GM23338 (cell line): ENCODE results near the gene C2orf81. TPM values are rescaled to one million over a fixed set of nuclear protein-coding genes. Genes with fewer than 3 reads are reported as not detected.

Experiments
- ATAC-seq: fragments of 200-7000 bp; cut with Tn5 transposase; 3 replicates; pipeline ENCODE4 v1.9.1; 2020
- DNase-seq: peaks from one replicate; pipeline ENCODE4 v3.0.0-alpha.2; 2015; ENCODE audit warnings: low spot score
- H2AFZ ChIP-seq: fragments of 200-600 bp; sonication (generic); 2 replicates; pipeline ENCODE4 v1.8.0; 2016; ENCODE audit warnings: antibody characterized with exemption, mild to moderate bottlenecking, moderate library complexity
- H3F3A ChIP-seq: fragments of 200-600 bp; sonication (generic); replicated peaks from 2 replicates; pipeline ENCODE4 v1.8.0; 2017; ENCODE audit warnings: antibody characterized with exemption, mixed run types, low read depth
- H3K27ac ChIP-seq: fragments of 200-600 bp; sonication (generic); 2 replicates; pipeline ENCODE4 v1.6.1; 2016; ENCODE audit warnings: low read depth
- H3K27me3 ChIP-seq: fragments of 200-600 bp; sonication (generic); 2 replicates; pipeline ENCODE4 v1.8.0; 2016; ENCODE audit warnings: mild to moderate bottlenecking, mixed run types, moderate library complexity; ENCODE audit not compliant: insufficient read depth
- H3K36me3 ChIP-seq: fragments of 200-600 bp; sonication (generic); 2 replicates; pipeline ENCODE4 v1.8.0; 2016; ENCODE audit warnings: mild to moderate bottlenecking; ENCODE audit not compliant: insufficient read depth
- H3K4me1 ChIP-seq: fragments of 200-600 bp; sonication (generic); 2 replicates; pipeline ENCODE4 v1.8.0; 2016; ENCODE audit warnings: mild to moderate bottlenecking, moderate library complexity; ENCODE audit not compliant: insufficient read depth
- H3K4me2 ChIP-seq: fragments of 200-600 bp; sonication (generic); 2 replicates; pipeline ENCODE4 v1.7.1; 2017; ENCODE audit warnings: mixed run types
- H3K4me3 ChIP-seq: fragments of 200-600 bp; sonication (generic); 2 replicates; pipeline ENCODE4 v1.6.1; 2016; ENCODE audit warnings: mixed run types
- H3K79me2 ChIP-seq: fragments of 200-600 bp; sonication (generic); replicated peaks from 2 replicates; pipeline ENCODE4 v1.8.0; 2017; ENCODE audit warnings: mild to moderate bottlenecking; ENCODE audit not compliant: insufficient read depth
- H3K9me2 ChIP-seq: fragments of 200-600 bp; sonication (generic); 2 replicates; pipeline ENCODE4 v1.8.0; 2017; ENCODE audit not compliant: insufficient read depth
- H4K20me1 ChIP-seq: fragments of 200-600 bp; sonication (generic); replicated peaks from 2 replicates; pipeline ENCODE4 v1.8.0; 2017; ENCODE audit warnings: mild to moderate bottlenecking; ENCODE audit not compliant: insufficient read depth
- H3K27ac Mint-ChIP-seq: 2 replicates; pipeline ENCODE4 v1.8.0; 2020; ENCODE audit warnings: inconsistent platforms, mild to moderate bottlenecking, moderate library complexity, mixed read lengths
- H3K27me3 Mint-ChIP-seq: 3 replicates; pipeline ENCODE4 v1.8.0; 2022; ENCODE audit warnings: low read depth, mild to moderate bottlenecking, moderate library complexity, mixed read lengths, inconsistent platforms; ENCODE audit not compliant: insufficient read depth, poor library complexity
- H3K36me3 Mint-ChIP-seq: 3 replicates; pipeline ENCODE4 v1.8.0; 2021; ENCODE audit warnings: low read depth, mild to moderate bottlenecking, inconsistent platforms, moderate library complexity, mixed read lengths
- H3K4me1 Mint-ChIP-seq: 3 replicates; pipeline ENCODE4 v1.8.0; 2020; ENCODE audit warnings: mild to moderate bottlenecking, inconsistent platforms, mixed read lengths
- H3K4me3 Mint-ChIP-seq: 3 replicates; pipeline ENCODE4 v1.8.0; 2021; ENCODE audit warnings: moderate library complexity, mild to moderate bottlenecking, inconsistent platforms, mixed read lengths
- H3K9me3 Mint-ChIP-seq: 3 replicates; pipeline ENCODE4 v1.8.0; 2020; ENCODE audit warnings: moderate library complexity, mild to moderate bottlenecking, inconsistent platforms, mixed read lengths
- CREB1 ChIP-seq: fragments of 250-450 bp; sonication (Bioruptor Pico); IDR thresholded peaks from 2 replicates; pipeline ENCODE4 v1.5.0; 2020; ENCODE audit warnings: low read depth, mild to moderate bottlenecking, moderate library complexity
- POLR2AphosphoS5 ChIP-seq: IDR thresholded peaks from 2 replicates; pipeline ENCODE4 v1.6.1; 2016; ENCODE audit warnings: antibody characterized with exemption, low read depth
- STAT1 ChIP-seq: IDR thresholded peaks from one replicate; pipeline ENCODE4 v1.6.1; 2016; ENCODE audit warnings: antibody characterized with exemption; ENCODE audit not compliant: unreplicated experiment
- ZNF114 ChIP-seq: fragments of 250-450 bp; sonication (Bioruptor Pico); IDR thresholded peaks from 2 replicates; pipeline ENCODE4 v1.5.0; 2020; ENCODE audit warnings: mild to moderate bottlenecking, moderate library complexity
- polyA plus RNA-seq: library from polyadenylated mRNA; unstranded; fragments of >200 nt; fragmentation: Nextera tagmentation; extraction: Ambion mirVana; gene quantifications from 2 replicates; pipeline ENCODE4 v1.2.1, GENCODE V29; 2016
- total RNA-seq: library from RNA; depleted of rRNA; stranded (reverse); fragments of >200 nt; shearing (Covaris generic); gene quantifications from 2 replicates; pipeline ENCODE4 v1.2.3, GENCODE V29; 2014
- TF ChIP-seq, protein P1 (sequence below): IDR thresholded peaks from 2 replicates; pipeline ENCODE4 v1.6.1; 2016; ENCODE audit warnings: antibody characterized with exemption
- TF ChIP-seq, protein P2 (sequence below): fragments of 250-450 bp; sonication (Bioruptor Pico); IDR thresholded peaks from 2 replicates; pipeline ENCODE4 v1.5.0; 2020; ENCODE audit warnings: mild to moderate bottlenecking, moderate library complexity
- TF ChIP-seq, protein P3 (sequence below), 2 experiments: fragments of 200-600 bp in 1 of 2; sonication (generic) in 1 of 2; conservative IDR thresholded peaks; 2 replicates each; pipeline versions ENCODE4 v1.5.1 to v1.6.1; 2016 to 2017; ENCODE audit warnings: antibody characterized with exemption in 2 of 2, low read depth in 2 of 2, mild to moderate bottlenecking in 2 of 2, moderate library complexity in 1 of 2

The C2orf81 gene
- total and polyA plus RNA-seq, 2 experiments from 2014 or later: 3.8 to 4.6 TPM

DNA sequence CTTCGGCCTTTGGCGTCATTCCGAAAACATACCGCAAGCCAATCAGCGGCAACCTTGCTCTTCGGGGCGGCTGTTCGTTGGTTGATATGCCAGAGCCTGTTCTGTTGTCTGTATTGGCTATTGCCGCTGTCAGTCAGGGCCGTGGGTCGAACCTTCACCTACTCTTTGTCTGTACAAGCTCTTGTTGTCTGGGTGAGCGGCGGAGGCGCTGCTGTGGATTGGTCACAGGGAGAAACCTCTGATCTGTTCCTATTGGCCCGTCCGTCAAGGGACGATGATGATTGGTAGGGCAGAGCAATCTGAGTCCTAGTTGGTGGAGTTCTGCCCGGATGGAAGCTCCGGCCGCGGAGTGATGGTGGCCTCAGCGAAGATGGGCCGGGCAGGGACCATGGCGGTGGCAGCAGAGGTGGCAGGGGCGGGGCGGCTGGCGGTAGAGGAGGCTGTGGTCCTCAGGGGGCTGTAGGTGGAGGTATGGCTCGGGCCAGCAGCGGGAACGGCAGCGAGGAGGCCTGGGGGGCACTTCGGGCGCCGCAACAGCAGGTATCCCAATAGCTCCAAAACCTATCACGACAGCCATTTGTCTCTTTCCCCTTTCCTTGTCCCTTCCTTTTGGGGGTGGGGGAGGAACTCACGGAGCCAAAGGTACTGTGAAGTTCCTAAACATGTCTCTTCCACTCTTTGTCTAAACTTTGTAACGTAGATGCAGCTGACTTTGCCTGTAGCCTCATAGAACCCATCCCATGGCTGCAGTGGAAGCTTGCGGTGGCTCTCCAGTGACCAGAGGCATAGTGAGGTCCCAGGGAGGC lies 36.9 kb upstream of the C2orf81 start, which contains the start of gene WBP1:
Gene WBP1 (plus strand): TSS at position 307 of the 806 bp plus-strand sequence. CDS start 165 bp downstream, at position 472.
- Mint-ChIP-seq H3K36me3 (peaks cover 17% of the 10 kb centered on the region), H3K27me3 (peaks cover 24% of the 10 kb centered on the region), H3K9me3 (no peaks in the 10 kb centered on the region; the same call in 1 of the 3 replicates), H3K4me1 (peaks cover 32% of the 10 kb centered on the region), H3K27ac (peak within 1 kb of the TSS; percentile 97), H3K4me3 (peak within 1 kb of the TSS; percentile 94)
- Histone ChIP-seq H3K4me3 (peak within 1 kb of the TSS; percentile 99), H3K4me1 (peaks cover 17% of the 10 kb centered on the region), H3F3A (peaks cover 14% of the 10 kb centered on the region; the same call in 1 of the 2 replicates), H3K79me2 (peaks cover 8% of the 10 kb centered on the region), H3K9me2 (no peaks in the 10 kb centered on the region), H3K27ac (peak within 1 kb of the TSS; percentile 98), H2AFZ (peak within 1 kb of the TSS; percentile 89), H4K20me1 (peaks cover 4% of the 10 kb centered on the region; the same call in 1 of the 2 replicates), H3K4me2 (peak within 1 kb of the TSS; percentile 97), H3K27me3 (no peaks in the 10 kb centered on the region), H3K36me3 (no peaks in the 10 kb centered on the region; the same call in 1 of the 2 replicates)
- DNase-seq (peak; percentile 100), ATAC-seq (peak; percentile 87)
- peak; percentile 88 for TF ChIP-seq CREB1 (CRISPR knock-in tag)
- no peak for TF ChIP-seq STAT1
- TF ChIP-seq, protein P1, sequence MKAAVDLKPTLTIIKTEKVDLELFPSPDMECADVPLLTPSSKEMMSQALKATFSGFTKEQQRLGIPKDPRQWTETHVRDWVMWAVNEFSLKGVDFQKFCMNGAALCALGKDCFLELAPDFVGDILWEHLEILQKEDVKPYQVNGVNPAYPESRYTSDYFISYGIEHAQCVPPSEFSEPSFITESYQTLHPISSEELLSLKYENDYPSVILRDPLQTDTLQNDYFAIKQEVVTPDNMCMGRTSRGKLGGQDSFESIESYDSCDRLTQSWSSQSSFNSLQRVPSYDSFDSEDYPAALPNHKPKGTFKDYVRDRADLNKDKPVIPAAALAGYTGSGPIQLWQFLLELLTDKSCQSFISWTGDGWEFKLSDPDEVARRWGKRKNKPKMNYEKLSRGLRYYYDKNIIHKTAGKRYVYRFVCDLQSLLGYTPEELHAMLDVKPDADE: 0 out of 2 replicates have a peak, but pooled peaks have one; percentile 20
- peak; percentile 56 for TF ChIP-seq POLR2AphosphoS5
- TF ChIP-seq, protein P2, sequence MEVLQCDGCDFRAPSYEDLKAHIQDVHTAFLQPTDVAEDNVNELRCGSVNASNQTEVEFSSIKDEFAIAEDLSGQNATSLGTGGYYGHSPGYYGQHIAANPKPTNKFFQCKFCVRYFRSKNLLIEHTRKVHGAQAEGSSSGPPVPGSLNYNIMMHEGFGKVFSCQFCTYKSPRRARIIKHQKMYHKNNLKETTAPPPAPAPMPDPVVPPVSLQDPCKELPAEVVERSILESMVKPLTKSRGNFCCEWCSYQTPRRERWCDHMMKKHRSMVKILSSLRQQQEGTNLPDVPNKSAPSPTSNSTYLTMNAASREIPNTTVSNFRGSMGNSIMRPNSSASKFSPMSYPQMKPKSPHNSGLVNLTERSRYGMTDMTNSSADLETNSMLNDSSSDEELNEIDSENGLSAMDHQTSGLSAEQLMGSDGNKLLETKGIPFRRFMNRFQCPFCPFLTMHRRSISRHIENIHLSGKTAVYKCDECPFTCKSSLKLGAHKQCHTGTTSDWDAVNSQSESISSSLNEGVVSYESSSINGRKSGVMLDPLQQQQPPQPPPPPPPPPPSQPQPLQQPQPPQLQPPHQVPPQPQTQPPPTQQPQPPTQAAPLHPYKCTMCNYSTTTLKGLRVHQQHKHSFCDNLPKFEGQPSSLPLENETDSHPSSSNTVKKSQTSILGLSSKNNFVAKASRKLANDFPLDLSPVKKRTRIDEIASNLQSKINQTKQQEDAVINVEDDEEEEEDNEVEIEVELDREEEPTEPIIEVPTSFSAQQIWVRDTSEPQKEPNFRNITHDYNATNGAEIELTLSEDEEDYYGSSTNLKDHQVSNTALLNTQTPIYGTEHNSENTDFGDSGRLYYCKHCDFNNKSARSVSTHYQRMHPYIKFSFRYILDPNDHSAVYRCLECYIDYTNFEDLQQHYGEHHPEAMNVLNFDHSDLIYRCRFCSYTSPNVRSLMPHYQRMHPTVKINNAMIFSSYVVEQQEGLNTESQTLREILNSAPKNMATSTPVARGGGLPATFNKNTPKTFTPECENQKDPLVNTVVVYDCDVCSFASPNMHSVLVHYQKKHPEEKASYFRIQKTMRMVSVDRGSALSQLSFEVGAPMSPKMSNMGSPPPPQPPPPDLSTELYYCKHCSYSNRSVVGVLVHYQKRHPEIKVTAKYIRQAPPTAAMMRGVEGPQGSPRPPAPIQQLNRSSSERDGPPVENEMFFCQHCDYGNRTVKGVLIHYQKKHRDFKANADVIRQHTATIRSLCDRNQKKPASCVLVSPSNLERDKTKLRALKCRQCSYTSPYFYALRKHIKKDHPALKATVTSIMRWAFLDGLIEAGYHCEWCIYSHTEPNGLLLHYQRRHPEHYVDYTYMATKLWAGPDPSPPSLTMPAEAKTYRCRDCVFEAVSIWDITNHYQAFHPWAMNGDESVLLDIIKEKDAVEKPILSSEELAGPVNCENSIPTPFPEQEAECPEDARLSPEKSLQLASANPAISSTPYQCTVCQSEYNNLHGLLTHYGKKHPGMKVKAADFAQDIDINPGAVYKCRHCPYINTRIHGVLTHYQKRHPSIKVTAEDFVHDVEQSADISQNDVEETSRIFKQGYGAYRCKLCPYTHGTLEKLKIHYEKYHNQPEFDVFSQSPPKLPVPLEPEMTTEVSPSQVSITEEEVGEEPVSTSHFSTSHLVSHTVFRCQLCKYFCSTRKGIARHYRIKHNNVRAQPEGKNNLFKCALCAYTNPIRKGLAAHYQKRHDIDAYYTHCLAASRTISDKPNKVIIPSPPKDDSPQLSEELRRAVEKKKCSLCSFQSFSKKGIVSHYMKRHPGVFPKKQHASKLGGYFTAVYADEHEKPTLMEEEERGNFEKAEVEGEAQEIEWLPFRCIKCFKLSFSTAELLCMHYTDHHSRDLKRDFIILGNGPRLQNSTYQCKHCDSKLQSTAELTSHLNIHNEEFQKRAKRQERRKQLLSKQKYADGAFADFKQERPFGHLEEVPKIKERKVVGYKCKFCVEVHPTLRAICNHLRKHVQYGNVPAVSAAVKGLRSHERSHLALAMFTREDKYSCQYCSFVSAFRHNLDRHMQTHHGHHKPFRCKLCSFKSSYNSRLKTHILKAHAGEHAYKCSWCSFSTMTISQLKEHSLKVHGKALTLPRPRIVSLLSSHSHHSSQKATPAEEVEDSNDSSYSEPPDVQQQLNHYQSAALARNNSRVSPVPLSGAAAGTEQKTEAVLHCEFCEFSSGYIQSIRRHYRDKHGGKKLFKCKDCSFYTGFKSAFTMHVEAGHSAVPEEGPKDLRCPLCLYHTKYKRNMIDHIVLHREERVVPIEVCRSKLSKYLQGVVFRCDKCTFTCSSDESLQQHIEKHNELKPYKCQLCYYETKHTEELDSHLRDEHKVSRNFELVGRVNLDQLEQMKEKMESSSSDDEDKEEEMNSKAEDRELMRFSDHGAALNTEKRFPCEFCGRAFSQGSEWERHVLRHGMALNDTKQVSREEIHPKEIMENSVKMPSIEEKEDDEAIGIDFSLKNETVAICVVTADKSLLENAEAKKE: no peak
- peak; percentile 50; the same call in 1 of the 2 replicates for TF ChIP-seq ZNF114 (CRISPR knock-in tag)
- TF ChIP-seq, protein P3, sequence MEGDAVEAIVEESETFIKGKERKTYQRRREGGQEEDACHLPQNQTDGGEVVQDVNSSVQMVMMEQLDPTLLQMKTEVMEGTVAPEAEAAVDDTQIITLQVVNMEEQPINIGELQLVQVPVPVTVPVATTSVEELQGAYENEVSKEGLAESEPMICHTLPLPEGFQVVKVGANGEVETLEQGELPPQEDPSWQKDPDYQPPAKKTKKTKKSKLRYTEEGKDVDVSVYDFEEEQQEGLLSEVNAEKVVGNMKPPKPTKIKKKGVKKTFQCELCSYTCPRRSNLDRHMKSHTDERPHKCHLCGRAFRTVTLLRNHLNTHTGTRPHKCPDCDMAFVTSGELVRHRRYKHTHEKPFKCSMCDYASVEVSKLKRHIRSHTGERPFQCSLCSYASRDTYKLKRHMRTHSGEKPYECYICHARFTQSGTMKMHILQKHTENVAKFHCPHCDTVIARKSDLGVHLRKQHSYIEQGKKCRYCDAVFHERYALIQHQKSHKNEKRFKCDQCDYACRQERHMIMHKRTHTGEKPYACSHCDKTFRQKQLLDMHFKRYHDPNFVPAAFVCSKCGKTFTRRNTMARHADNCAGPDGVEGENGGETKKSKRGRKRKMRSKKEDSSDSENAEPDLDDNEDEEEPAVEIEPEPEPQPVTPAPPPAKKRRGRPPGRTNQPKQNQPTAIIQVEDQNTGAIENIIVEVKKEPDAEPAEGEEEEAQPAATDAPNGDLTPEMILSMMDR (conservative IDR thresholded peaks at IDR 0.05; ENCODE audit: low read depth in 2 of 2): no peak
